Transverse colon (tissue), 4 donors: ENCODE data around the gene DOCK10. TPM values are rescaled to one million over a fixed set of nuclear protein-coding genes. Genes with fewer than 3 reads are reported as not detected.

Experiments
- DNase-seq: peaks from one replicate; pipeline ENCODE4 v3.0.0-alpha.2; 2019
- H3K27ac ChIP-seq, 4 donors: fragments of 200-600 bp; sonication (generic); 2 replicates each; pipeline ENCODE4 v1.5.1; 2016 to 2018; ENCODE audit warnings: inconsistent platforms in 4 of 4
- H3K27me3 ChIP-seq: fragments of 200-600 bp; sonication (generic); 2 replicates; pipeline ENCODE4 v1.5.1; 2017; ENCODE audit warnings: inconsistent platforms
- H3K36me3 ChIP-seq, 4 donors: fragments of 200-600 bp; sonication (generic); 2 replicates each; pipeline ENCODE4 v1.5.1; 2017 to 2019; ENCODE audit warnings: inconsistent platforms in 4 of 4
- H3K4me1 ChIP-seq, 4 donors: fragments of 200-600 bp; sonication (generic); 2 replicates each; pipeline ENCODE4 v1.5.1; 2017 to 2020; ENCODE audit warnings: inconsistent platforms in 4 of 4
- H3K4me3 ChIP-seq, 4 donors: fragments of 200-600 bp; sonication (generic); 1 replicate in 1 of 4; 2 replicates in 3 of 4; pipeline versions ENCODE4 v1.5.1 to v1.6.1; 2017 to 2019; ENCODE audit warnings: inconsistent platforms in 4 of 4
- H3K9me3 ChIP-seq, 2 donors: fragments of 200-600 bp; sonication (generic); 2 replicates each; pipeline ENCODE4 v1.5.1; 2017 to 2019; ENCODE audit warnings: inconsistent platforms in 2 of 2
- CTCF ChIP-seq, 5 experiments: fragments of 200-600 bp in 3 of 5; fragments of 450-650 bp in 2 of 5; sonication (generic) in 3 of 5; IDR thresholded peaks; 1 replicate in 2 of 5; 2 replicates in 3 of 5; pipeline ENCODE4 v1.5.1; 2016 to 2017; ENCODE audit warnings: antibody characterized with exemption in 5 of 5, inconsistent platforms in 3 of 5, mild to moderate bottlenecking in 2 of 5, moderate library complexity in 1 of 5
- EP300 ChIP-seq: sonication (generic); formaldehyde crosslinking; IDR thresholded peaks from one replicate; pipeline ENCODE4 v1.6.1; 2017; ENCODE audit warnings: antibody characterized with exemption, low read depth
- POLR2A ChIP-seq: fragments of 450-650 bp; IDR thresholded peaks from one replicate; pipeline ENCODE4 v1.6.1; 2016; ENCODE audit warnings: antibody characterized with exemption, mild to moderate bottlenecking, moderate library complexity
- POLR2AphosphoS5 ChIP-seq, 3 donors: sonication (generic); formaldehyde crosslinking; IDR thresholded peaks; one replicate each; pipeline ENCODE4 v1.6.1; 2016; ENCODE audit warnings: antibody characterized with exemption in 3 of 3
- WGBS, 2 donors: methylation state at CpG; one replicate each; pipeline ENCODE4 v1.1.5; 2018; ENCODE audit warnings: low coverage in 1 of 2; 5-methylcytosine and 5-hydroxymethylcytosine counted together
- in situ Hi-C, 4 donors: fragments of 200-750 bp; cut with MboI; loops; one replicate each; pipeline versions ENCODE4 v1.15.0 to v1.15.1; 2017; ENCODE audit warnings: low sequenced_read_pairs in 3 of 4, low pct_ligation_motif_present in 1 of 4, low pct_unique_long_range_greater_than_20kb in 1 of 4
- intact Hi-C: fragments of 100-400 bp; cut with DNase I; formaldehyde crosslinking; loops from one replicate; pipeline ENCODE4 v1.15.1; 2023; ENCODE audit warnings: low total_unique reads
- total RNA-seq, 4 donors: library from RNA; depleted of rRNA; stranded (reverse); fragments of >200 nt; gene quantifications; one replicate each; pipeline ENCODE4 v1.1.0, GENCODE V29; 2016

The DOCK10 gene
- total RNA-seq, 4 donors from 2014 or later = 5.2 to 64.7 (median 14.5) TPM

GRCh38 chr2:225038231-225038523 is 4.1 kb downstream of the DOCK10 start:
- H3K4me3 ChIP-seq = no peak overlapping the region
- no peak for DNase-seq
- TF ChIP-seq CTCF (IDR thresholded peaks at IDR 0.05) (no peak), EP300 (no peak), POLR2AphosphoS5 (IDR thresholded peaks at IDR 0.05) (no peak), POLR2A (no peak)
- in situ Hi-C loops = no loop called here
- peaks cover 0 to 29% (median 9%) of the 10 kb centered on the region in 4 donors for H3K4me1 ChIP-seq
- no peak overlapping the region for H3K27ac ChIP-seq
- no peaks in the 10 kb centered on the region for H3K9me3 ChIP-seq
- intact Hi-C loops = no loop called here
- H3K27me3 ChIP-seq = peaks cover 5% of the 10 kb centered on the region
- 74 to 76% methylated on average over 3 of the region's 3 CpGs for WGBS, 2 donors
- H3K36me3 ChIP-seq = no peaks in the 10 kb centered on the region

GRCh38 chr2:225037415-225038230 is 4.6 kb downstream of the DOCK10 start:
- no peak overlapping the region for H3K27ac ChIP-seq

GRCh38 chr2:225036431-225036830 is 5.8 kb downstream of the DOCK10 start:
- Histone ChIP-seq H3K27ac (no peak overlapping the region), H3K9me3 (no peaks in the 10 kb centered on the region), H3K4me3 (no peak overlapping the region), H3K4me1 (peaks cover 0 to 34% (median 10%) of the 10 kb centered on the region in 4 donors), H3K27me3 (no peaks in the 10 kb centered on the region), H3K36me3 (no peaks in the 10 kb centered on the region)
- in situ Hi-C loops (no loop called here), intact Hi-C loops (no loop called here)
- WGBS, 2 donors = 95 to 100% methylated on average over 1 of the region's 1 CpG
- TF ChIP-seq CTCF (IDR thresholded peaks at IDR 0.05) = no peak
- TF ChIP-seq EP300 = no peak
- TF ChIP-seq POLR2A = no peak
- no peak for TF ChIP-seq POLR2AphosphoS5 (IDR thresholded peaks at IDR 0.05)
- no peak for DNase-seq

More at GRCh38 chr2:225037415-225038230, 4.6 kb downstream of the DOCK10 start:
- no peaks in the 10 kb centered on the region for H3K36me3 ChIP-seq
- no peaks in the 10 kb centered on the region for H3K9me3 ChIP-seq
- no peak overlapping the region for H3K4me3 ChIP-seq
- TF ChIP-seq POLR2AphosphoS5 (IDR thresholded peaks at IDR 0.05) (no peak), POLR2A (no peak), CTCF (IDR thresholded peaks at IDR 0.05) (no peak), EP300 (no peak)
- intact Hi-C loops = no loop called here
- in situ Hi-C loops = no loop called here
- DNase-seq = no peak
- peaks cover 0 to 26% (median 8%) of the 10 kb centered on the region in 4 donors for H3K4me1 ChIP-seq
- H3K27me3 ChIP-seq = peaks cover 5% of the 10 kb centered on the region
- 42 to 53% methylated on average over 5 of the region's 5 CpGs for WGBS, 2 donors

- DNase-seq = no peak
- WGBS, 2 donors = 66 to 80% methylated on average over 6 of the region's 6 CpGs
- Histone ChIP-seq H3K4me1 (peaks cover 0 to 27% (median 3%) of the 10 kb centered on the region in 4 donors), H3K27ac (no peak overlapping the region), H3K9me3 (no peaks in the 10 kb centered on the region), H3K4me3 (no peak overlapping the region), H3K36me3 (no peaks in the 10 kb centered on the region), H3K27me3 (no peaks in the 10 kb centered on the region)
- TF ChIP-seq POLR2AphosphoS5 (IDR thresholded peaks at IDR 0.05) (no peak), CTCF (IDR thresholded peaks at IDR 0.05) (no peak), EP300 (no peak), POLR2A (no peak)
- in situ Hi-C loops = no loop called here
- intact Hi-C loops = no loop called here
These were observed 8.6 kb downstream of the DOCK10 start for GRCh38 chr2:225033440-225034318.
